Mesendoderm (in vitro differentiated cells): ENCODE data around the gene UPF2. TPM values are rescaled to one million over a fixed set of nuclear protein-coding genes. Genes with fewer than 3 reads are reported as not detected.

ENCODE experiments used
- DNase-seq: peaks from one replicate; pipeline ENCODE4 v3.0.0; 2013
- H2AK5ac ChIP-seq: 2 replicates; pipeline ENCODE4 v1.6.1; 2013; ENCODE audit warnings: low read length, inconsistent platforms
- H2BK120ac ChIP-seq: 2 replicates; pipeline ENCODE4 v1.6.1; 2013; ENCODE audit warnings: low read depth, mild to moderate bottlenecking, low read length, moderate library complexity, mixed read lengths
- H2BK15ac ChIP-seq: replicated peaks from 2 replicates; pipeline ENCODE4 v1.6.1; 2013; ENCODE audit warnings: low read depth, mild to moderate bottlenecking, moderate library complexity
- H2BK5ac ChIP-seq: 2 replicates; pipeline ENCODE4 v1.6.1; 2013; ENCODE audit warnings: low read length, inconsistent platforms
- H3K18ac ChIP-seq: 2 replicates; pipeline ENCODE4 v1.6.1; 2013; ENCODE audit warnings: mild to moderate bottlenecking, low read length, mixed read lengths
- H3K23ac ChIP-seq: one replicate; pipeline ENCODE4 v1.6.1; 2013; ENCODE audit warnings: low read length
- H3K27ac ChIP-seq: 2 replicates; pipeline ENCODE4 v1.5.1; 2013; ENCODE audit warnings: low read depth, mild to moderate bottlenecking, inconsistent platforms, low read length, moderate library complexity
- H3K27me3 ChIP-seq: 2 replicates; pipeline ENCODE4 v1.6.1; 2013; ENCODE audit warnings: low read length, control low read depth, mild to moderate bottlenecking, inconsistent platforms; ENCODE audit not compliant: insufficient read depth, poor library complexity
- H3K36me3 ChIP-seq: 2 replicates; pipeline ENCODE4 v1.6.1; 2013; ENCODE audit warnings: low read length, inconsistent platforms; ENCODE audit not compliant: control insufficient read depth, insufficient read depth
- H3K4ac ChIP-seq: one replicate; pipeline ENCODE4 v1.6.1; 2013; ENCODE audit warnings: low read depth, mild to moderate bottlenecking, low read length, moderate library complexity
- H3K4me1 ChIP-seq: 2 replicates; pipeline ENCODE4 v1.6.1; 2013; ENCODE audit warnings: low read depth, low read length, inconsistent platforms; ENCODE audit not compliant: control insufficient read depth
- H3K4me2 ChIP-seq: 2 replicates; pipeline ENCODE4 v1.6.1; 2013; ENCODE audit warnings: low read length
- H3K4me3 ChIP-seq: 2 replicates; pipeline ENCODE4 v1.5.1; 2013; ENCODE audit warnings: mild to moderate bottlenecking, low read length
- H3K56ac ChIP-seq: one replicate; pipeline ENCODE4 v1.6.1; 2013; ENCODE audit warnings: low read length
- H3K79me1 ChIP-seq: 2 replicates; pipeline ENCODE4 v1.6.1; 2013; ENCODE audit warnings: low read length, inconsistent platforms
- H3K79me2 ChIP-seq: 2 replicates; pipeline ENCODE4 v1.6.1; 2013; ENCODE audit warnings: mild to moderate bottlenecking, low read length; ENCODE audit not compliant: control insufficient read depth, insufficient read depth
- H3K9ac ChIP-seq: 2 replicates; pipeline ENCODE4 v1.6.1; 2013; ENCODE audit warnings: low read length, inconsistent platforms
- H4K5ac ChIP-seq: one replicate; pipeline ENCODE4 v1.6.1; 2013; ENCODE audit warnings: low read length
- H4K8ac ChIP-seq: one replicate; pipeline ENCODE4 v1.6.1; 2013; ENCODE audit warnings: low read depth, mild to moderate bottlenecking, control low read depth, low read length, moderate library complexity
- WGBS: extraction: QIAGEN DNeasy Blood & Tissue Kit; methylation state at CpG from one replicate; pipeline ENCODE4 v1.1.7; 2013; ENCODE audit warnings: low lambda C conversion rate, missing lambda C conversion rate; ENCODE audit not compliant: insufficient coverage; ENCODE audit errors: extremely low coverage; 5-methylcytosine and 5-hydroxymethylcytosine counted together
- polyA plus RNA-seq, 2 experiments: library from polyadenylated mRNA; stranded (reverse); fragments of 200-250 nt; gene quantifications; one replicate each; pipeline ENCODE4 v1.2.3, GENCODE V29; 2013

Gene UPF2, protein sequence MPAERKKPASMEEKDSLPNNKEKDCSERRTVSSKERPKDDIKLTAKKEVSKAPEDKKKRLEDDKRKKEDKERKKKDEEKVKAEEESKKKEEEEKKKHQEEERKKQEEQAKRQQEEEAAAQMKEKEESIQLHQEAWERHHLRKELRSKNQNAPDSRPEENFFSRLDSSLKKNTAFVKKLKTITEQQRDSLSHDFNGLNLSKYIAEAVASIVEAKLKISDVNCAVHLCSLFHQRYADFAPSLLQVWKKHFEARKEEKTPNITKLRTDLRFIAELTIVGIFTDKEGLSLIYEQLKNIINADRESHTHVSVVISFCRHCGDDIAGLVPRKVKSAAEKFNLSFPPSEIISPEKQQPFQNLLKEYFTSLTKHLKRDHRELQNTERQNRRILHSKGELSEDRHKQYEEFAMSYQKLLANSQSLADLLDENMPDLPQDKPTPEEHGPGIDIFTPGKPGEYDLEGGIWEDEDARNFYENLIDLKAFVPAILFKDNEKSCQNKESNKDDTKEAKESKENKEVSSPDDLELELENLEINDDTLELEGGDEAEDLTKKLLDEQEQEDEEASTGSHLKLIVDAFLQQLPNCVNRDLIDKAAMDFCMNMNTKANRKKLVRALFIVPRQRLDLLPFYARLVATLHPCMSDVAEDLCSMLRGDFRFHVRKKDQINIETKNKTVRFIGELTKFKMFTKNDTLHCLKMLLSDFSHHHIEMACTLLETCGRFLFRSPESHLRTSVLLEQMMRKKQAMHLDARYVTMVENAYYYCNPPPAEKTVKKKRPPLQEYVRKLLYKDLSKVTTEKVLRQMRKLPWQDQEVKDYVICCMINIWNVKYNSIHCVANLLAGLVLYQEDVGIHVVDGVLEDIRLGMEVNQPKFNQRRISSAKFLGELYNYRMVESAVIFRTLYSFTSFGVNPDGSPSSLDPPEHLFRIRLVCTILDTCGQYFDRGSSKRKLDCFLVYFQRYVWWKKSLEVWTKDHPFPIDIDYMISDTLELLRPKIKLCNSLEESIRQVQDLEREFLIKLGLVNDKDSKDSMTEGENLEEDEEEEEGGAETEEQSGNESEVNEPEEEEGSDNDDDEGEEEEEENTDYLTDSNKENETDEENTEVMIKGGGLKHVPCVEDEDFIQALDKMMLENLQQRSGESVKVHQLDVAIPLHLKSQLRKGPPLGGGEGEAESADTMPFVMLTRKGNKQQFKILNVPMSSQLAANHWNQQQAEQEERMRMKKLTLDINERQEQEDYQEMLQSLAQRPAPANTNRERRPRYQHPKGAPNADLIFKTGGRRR
- polyA plus RNA-seq (2013, experiment 1 of 2), result 35.0 TPM
- 35.6 TPM for polyA plus RNA-seq (2013, experiment 2 of 2)

DNA sequence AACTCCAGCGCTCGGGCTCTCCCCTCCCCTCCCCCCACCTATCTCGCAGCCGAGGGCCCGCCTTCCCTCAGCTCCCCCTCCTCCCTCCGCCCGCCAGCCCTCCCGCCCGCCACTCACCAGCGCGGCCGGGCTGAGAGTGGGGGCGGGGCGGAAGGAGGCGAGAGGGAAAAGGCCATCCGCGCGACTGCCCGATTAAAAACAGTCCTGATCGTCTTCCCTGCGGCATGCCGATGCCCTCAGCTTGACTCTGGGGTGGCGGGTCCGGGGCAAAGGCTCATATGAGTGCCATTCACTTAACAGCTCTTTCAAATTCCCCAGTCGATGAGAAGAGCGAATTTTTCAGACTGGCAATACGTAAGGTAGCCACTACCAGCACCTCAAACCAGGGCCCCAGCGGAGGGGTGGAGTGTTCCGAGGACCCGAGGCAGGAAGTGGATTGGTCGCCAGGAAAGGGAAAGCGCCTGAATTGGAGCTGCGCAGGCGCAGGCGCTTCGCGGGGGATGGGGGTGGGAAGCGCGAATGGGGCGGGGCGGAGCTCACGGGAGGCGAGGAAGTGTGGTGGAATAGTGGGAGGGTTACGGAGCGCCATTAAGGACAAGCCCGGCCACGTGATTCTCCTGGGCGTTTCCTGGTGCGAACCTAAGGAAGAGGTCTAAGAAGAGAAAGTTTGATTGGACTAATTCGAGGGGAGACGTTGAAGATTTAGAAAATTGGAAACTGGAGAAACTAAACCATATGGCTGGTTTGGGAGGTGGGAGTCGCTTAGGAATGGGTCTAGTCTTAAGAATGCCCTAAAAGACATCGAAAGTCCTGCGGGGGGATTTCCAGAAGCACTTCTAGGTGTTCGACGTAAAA lies at the start of gene UPF2:
Gene UPF2, minus strand, starts transcription at position 13 of the 855 bp plus-strand sequence. CDS start 7,386 bp downstream, outside the sequence.
- Histone ChIP-seq H3K18ac (peak within 1 kb of the TSS; percentile 93), H3K79me1 (no peaks in the 10 kb centered on the region), H3K79me2 (peaks cover 28% of the 10 kb centered on the region), H3K27ac (peak within 1 kb of the TSS; percentile 85), H3K27me3 (no peaks in the 10 kb centered on the region), H2BK5ac (peak within 1 kb of the TSS; percentile 99), H4K8ac (peak within 1 kb of the TSS; percentile 43), H3K4ac (peak within 1 kb of the TSS; percentile 95), H3K4me1 (no peaks in the 10 kb centered on the region), H2BK120ac (no peak within 1 kb of the TSS), H2AK5ac (no peak within 1 kb of the TSS), H3K56ac (peak within 1 kb of the TSS; percentile 98), H3K36me3 (no peaks in the 10 kb centered on the region), H3K23ac (peak within 1 kb of the TSS; percentile 72), H2BK15ac (peak within 1 kb of the TSS; percentile 4), H3K9ac (peak within 1 kb of the TSS; percentile 95), H3K4me2 (peak within 1 kb of the TSS; percentile 79), H3K4me3 (peak within 1 kb of the TSS; percentile 88), H4K5ac (no peak within 1 kb of the TSS)
- WGBS, result no CpG with 5 or more reads among the region's 56 CpGs
- DNase-seq, result peak; percentile 99

DNA sequence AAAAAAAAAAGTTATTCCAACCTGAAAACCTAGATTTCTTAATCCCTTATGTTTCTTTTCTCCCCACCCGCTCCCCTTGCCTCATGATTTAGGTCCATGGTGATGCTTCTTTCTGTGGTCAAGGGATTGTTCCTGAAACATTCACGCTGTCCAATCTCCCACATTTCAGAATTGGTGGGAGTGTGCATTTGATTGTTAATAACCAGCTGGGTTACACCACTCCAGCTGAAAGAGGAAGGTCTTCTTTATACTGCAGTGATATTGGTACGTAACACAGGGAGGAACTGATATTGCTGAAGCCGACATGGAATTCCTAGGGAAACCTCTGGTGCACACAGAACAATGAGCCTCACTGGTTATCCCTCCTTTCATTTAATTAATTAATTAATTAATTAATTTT lies 48.8 kb upstream of the UPF2 start:
- no CpG with 5 or more reads among the region's 4 CpGs for WGBS
- H4K5ac ChIP-seq, result no peak overlapping the region

DNA sequence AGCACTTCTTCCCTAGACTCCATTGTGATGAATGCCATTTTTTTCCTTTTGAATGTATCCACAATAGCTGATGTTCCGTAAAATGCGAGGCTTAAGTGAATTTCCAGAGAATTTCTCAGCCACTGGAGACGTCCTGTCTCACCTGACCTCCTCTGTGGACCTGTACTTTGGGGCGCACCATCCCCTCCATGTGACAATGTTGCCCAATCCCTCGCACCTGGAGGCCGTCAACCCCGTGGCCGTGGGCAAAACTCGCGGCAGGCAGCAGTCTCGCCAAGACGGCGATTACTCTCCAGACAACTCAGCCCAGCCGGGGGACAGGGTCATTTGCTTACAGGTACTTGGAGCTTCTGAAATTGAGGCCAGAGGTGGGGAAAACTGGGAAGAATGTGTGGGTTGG lies 46.3 kb upstream of the UPF2 start:
- Histone ChIP-seq H3K4ac (no peak overlapping the region), H3K56ac (no peak overlapping the region), H4K5ac (no peak overlapping the region), H3K9ac (no peak overlapping the region), H3K23ac (no peak overlapping the region), H2BK5ac (no peak overlapping the region), H2BK120ac (no peak overlapping the region), H3K27me3 (no peaks in the 10 kb centered on the region), H3K4me1 (no peaks in the 10 kb centered on the region), H3K4me2 (no peak overlapping the region), H3K79me2 (no peaks in the 10 kb centered on the region), H2BK15ac (no peak overlapping the region), H2AK5ac (no peak overlapping the region), H3K27ac (no peak overlapping the region), H3K36me3 (peaks cover 6% of the 10 kb centered on the region), H3K79me1 (no peaks in the 10 kb centered on the region), H3K4me3 (no peak overlapping the region), H3K18ac (no peak overlapping the region), H4K8ac (no peak overlapping the region)
- WGBS, result no CpG with 5 or more reads among the region's 14 CpGs
- no peak for DNase-seq

More for the DNA sequence above, 48.8 kb upstream of the UPF2 start:
- H3K4me2 ChIP-seq, result no peak overlapping the region
- H2BK15ac ChIP-seq, result no peak overlapping the region
- no peak overlapping the region for H3K4me3 ChIP-seq
- H2AK5ac ChIP-seq, result no peak overlapping the region
- no peaks in the 10 kb centered on the region for H3K79me1 ChIP-seq
- H3K4me1 ChIP-seq, result no peaks in the 10 kb centered on the region
- no peak overlapping the region for H3K27ac ChIP-seq
- DNase-seq, result no peak
- no peak overlapping the region for H2BK5ac ChIP-seq
- no peak overlapping the region for H2BK120ac ChIP-seq
- H3K9ac ChIP-seq, result no peak overlapping the region
- no peak overlapping the region for H3K56ac ChIP-seq
- no peak overlapping the region for H4K8ac ChIP-seq
- H3K36me3 ChIP-seq, result peaks cover 9% of the 10 kb centered on the region
- H3K79me2 ChIP-seq, result no peaks in the 10 kb centered on the region
- no peak overlapping the region for H3K18ac ChIP-seq
- no peaks in the 10 kb centered on the region for H3K27me3 ChIP-seq
- no peak overlapping the region for H3K23ac ChIP-seq
- H3K4ac ChIP-seq, result no peak overlapping the region

DNA sequence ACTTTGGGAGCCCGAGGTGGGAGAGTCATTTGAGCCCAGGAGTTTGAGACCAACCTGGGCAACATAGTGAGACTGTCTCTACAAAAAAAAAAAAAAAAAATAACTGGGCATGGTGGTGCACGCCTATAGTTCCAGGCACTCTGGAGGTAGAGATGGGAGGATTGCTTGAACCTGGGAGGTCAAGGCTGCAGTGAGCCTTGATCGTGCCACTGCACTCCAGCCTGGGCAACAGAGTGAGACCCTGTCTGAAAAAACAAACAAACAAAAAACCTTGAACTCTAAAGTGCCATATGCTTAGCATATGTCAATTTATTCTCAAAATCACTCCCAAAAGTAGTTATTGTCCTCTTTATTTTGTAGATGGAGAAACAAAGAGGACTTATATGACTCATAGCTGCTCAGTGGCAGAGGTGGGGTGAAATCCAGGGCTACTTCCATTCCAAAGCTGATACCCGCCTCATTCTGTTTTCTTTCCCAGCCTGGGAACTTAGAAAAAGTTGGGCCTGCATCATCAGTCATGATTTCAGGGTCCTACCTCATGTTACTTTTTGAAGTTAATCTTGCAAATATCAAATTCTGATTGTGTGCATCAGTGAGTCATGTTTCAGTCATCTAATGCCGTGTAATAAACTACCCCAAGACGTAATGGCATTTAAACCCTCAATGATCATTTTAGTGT lies 39.4 kb upstream of the UPF2 start:
- no peak overlapping the region for H3K4me3 ChIP-seq
- H3K4ac ChIP-seq, result no peak overlapping the region
- H3K27ac ChIP-seq, result no peak overlapping the region
- no peak overlapping the region for H2AK5ac ChIP-seq
- no peaks in the 10 kb centered on the region for H3K27me3 ChIP-seq
- H4K8ac ChIP-seq, result no peak overlapping the region
- H4K5ac ChIP-seq, result no peak overlapping the region
- no peak overlapping the region for H2BK5ac ChIP-seq
- H3K79me2 ChIP-seq, result no peaks in the 10 kb centered on the region
- no peak overlapping the region for H3K9ac ChIP-seq
- H3K56ac ChIP-seq, result no peak overlapping the region
- WGBS, result no CpG with 5 or more reads among the region's 6 CpGs
- H3K4me1 ChIP-seq, result no peaks in the 10 kb centered on the region
- no peak overlapping the region for H2BK15ac ChIP-seq
- no peak overlapping the region for H3K4me2 ChIP-seq
- no peaks in the 10 kb centered on the region for H3K79me1 ChIP-seq
- no peak overlapping the region for H3K18ac ChIP-seq
- DNase-seq, result no peak
- no peak overlapping the region for H2BK120ac ChIP-seq
- no peaks in the 10 kb centered on the region for H3K36me3 ChIP-seq
- no peak overlapping the region for H3K23ac ChIP-seq
